Measurements from ENCODE around the gene COL9A3.

Gene COL9A3

DNA sequence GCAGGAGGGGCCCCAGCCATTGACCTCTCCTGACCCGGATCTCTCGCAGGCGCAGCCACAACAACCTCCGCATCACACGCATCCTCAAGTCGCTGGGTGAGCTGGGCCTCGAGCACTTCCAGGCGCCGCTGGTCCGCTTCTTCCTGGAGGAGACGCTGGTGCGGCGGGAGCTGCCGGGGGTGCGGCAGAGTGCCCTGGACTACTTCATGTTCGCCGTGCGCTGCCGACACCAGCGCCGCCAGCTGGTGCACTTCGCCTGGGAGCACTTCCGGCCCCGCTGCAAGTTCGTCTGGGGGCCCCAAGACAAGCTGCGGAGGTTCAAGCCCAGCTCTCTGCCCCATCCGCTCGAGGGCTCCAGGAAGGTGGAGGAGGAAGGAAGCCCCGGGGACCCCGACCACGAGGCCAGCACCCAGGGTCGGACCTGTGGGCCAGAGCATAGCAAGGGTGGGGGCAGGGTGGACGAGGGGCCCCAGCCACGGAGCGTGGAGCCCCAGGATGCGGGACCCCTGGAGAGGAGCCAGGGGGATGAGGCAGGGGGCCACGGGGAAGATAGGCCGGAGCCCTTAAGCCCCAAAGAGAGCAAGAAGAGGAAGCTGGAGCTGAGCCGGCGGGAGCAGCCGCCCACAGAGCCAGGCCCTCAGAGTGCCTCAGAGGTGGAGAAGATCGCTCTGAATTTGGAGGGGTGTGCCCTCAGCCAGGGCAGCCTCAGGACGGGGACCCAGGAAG, 4.5 kb upstream of the COL9A3 start:
- DNase-seq: no peak

DNA sequence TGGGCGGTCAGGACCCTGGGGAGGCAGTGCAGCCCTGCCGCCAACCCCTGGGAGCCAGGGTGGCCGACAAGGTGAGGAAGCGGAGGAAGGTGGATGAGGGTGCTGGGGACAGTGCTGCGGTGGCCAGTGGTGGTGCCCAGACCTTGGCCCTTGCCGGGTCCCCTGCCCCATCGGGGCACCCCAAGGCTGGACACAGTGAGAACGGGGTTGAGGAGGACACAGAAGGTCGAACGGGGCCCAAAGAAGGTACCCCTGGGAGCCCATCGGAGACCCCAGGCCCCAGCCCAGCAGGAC, 4.0 kb upstream of the COL9A3 start:
- no peak for DNase-seq

- no peak for DNase-seq
Observed at GRCh38 chr20:62813588-62813987, 3.3 kb upstream of the COL9A3 start.

GRCh38 chr20:62814060-62814708, 2.7 kb upstream of the COL9A3 start:
- DNase-seq: no peak

DNA sequence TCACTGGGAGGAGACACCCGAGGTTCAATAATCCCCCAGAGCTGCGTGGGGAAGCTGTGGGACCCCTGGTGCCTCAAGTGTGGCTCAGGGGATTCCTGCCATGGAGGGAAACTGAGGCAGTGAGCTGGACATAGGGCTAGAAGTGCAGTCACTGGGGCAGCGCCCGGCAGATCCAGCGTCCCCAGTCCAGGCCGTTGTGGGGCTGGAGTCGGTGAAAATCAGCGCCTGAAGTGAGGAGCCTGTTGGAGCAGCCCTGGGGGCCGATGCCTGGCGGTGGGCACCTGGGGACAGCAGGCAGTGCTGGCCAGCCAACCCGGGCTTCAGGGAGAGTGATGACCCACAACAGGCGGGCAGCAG, 2.2 kb upstream of the COL9A3 start:
- DNase-seq: no peak

DNA sequence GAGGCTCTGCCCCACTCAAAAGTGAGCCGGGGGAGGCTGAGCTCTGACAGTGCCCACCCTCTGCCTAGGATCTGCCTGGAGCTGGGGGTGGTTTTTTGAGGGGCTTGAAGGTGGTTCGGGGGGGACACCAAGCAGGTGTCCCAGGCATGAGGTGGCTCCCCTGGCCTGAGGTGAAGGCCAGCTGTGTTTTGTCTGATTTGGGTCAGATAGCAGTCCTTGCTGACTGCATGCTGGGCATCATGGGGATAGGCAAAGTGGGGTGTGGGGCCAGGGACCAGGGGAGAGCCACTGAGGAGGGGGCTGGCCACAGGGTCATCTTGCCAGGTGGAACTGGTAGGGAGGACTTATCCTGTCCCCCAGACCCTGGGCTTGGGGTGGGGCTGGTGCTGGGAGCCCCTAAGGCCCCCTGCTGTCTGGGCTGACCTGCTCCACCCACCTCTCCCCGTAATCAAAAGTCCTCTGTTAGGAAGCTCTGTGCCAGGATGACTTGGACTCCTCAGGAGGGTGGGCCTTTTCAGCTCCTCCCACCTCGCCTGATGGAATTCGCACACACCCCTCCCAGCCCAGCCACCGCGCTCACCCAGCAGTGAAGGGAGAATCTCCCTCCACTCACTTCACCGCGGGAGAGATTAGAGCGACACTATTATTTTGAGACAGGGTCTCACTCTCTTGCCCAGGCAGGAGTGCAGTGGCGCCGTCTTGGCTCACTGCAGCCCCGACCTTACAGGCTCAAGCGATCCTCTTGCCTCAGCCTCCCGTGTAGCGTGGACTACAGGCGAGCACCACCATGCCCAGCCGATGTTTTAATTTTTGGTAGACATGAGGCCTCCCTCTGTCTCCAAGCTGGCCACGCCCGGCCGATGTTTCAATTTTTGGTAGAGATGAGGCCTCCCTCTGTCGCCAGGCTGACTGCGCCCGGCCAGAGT, 1.5 kb upstream of the COL9A3 start:
- no peak for DNase-seq

DNA sequence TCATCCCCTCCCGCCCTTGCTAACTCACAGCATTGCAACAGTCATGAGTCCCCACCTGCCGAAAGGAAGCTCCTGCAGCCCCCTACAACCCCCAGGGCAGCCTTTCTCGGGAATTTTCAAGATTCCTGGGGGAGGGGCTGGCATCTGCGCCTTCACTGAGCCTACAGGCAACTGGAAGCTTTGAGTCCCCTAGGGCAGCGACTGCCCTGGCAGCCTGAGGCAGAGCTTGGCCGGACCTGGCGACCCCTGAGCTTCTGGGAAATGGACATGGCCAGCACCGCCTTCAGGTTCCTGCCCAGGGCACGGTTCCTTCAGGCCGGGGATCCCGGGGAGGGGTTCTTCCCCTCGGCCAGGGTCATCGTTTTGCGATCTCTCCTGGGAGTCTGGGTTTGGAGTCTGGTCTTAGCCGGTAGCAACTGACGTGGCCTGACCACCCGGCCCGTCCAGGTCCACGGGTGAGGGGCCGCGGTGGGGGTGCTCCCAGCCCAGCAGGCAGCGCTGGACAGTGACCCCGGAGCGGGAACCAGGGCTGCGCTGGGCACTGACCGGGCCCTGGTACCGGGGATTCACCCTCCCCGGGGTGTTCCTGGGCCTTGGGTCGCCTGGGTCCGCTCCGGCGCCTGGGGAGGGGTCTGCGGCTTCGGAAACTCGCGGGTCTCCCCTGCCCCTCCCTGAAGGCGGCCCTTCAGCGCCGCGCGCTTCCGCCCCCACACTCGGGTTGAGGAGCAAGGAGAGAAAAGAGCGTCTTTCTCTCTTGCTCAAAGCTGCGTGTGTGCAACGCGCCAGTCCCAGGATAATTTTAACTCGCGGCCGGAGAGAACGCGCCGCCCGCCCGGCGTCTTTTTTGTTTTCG, 593 bp upstream of the COL9A3 start:
- DNase-seq: no peak

DNA sequence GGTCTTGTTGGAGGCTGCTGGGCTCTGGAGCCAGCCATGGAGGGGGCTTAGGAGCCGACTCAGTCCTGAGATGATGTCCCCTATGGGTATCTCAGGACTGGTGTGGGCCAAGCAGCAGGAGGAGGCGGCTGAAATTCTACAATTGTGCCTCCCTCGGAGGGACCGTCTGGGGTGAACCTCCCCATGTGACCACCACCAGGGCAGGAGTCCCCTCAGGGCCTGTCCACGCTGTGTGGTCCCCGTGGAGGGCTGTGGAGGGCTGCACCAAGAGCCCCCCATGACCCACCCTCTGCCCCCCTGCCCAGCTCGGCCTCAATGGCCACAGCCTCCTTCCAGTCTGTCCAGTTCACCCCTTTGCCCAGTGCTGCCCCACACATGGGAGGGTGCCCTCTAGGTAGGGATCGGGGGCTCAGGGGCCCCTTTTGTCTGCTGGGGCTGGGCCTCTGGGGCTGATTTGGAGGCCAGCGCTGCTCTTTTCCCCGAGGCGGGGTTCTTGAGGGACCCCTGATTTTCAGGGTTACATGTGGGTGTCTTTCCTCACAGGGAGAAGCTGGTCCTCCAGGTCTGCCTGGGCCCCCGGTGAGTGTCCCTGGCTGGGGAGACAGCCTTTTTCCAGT, 1.2 kb downstream of the COL9A3 start:
- no peak for DNase-seq

DNA sequence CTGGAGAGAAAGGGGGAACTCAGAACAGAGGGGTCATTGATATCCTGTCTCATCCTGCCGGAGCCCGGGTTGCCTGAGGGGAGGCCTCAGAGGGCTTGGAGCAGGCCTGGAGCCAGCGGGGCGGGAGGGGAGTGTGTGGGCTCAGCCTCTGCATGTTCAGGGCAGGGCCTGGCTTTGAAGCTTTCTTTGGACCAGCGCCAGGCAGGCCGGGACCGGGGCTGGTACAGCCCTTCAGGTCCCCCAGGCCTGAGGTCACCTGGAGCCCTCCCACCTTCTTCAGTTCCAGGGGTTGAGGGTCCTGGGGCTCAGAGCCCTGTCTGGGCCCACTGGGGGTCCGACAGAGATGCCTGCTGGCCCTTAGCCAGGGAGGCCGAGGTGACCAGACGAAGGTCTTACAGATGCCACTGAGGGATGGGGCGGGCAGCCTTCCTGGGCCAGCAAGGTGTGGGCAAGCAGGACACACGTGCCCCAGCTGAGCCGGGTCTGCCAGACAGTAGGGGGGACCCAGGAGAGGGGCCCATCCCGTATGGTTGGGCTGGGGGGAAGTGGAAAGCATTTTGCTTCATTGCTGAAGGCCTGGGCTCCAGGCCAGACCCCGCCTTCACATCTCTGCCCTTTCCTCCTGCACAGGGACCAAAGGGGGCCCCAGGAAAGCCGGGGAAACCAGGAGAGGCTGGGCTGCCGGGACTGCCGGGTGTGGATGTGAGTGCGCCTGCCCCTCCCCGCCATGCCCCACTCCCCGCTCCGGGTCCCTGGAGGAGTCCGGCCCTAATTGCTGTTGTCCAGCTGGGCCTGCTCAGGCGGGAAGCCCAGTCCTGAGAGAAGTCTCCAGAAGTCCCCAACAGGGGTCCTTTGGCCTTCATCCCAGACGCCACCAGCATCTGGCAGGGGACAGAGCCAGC, 2.0 kb downstream of the COL9A3 start:
- DNase-seq: no peak

DNA sequence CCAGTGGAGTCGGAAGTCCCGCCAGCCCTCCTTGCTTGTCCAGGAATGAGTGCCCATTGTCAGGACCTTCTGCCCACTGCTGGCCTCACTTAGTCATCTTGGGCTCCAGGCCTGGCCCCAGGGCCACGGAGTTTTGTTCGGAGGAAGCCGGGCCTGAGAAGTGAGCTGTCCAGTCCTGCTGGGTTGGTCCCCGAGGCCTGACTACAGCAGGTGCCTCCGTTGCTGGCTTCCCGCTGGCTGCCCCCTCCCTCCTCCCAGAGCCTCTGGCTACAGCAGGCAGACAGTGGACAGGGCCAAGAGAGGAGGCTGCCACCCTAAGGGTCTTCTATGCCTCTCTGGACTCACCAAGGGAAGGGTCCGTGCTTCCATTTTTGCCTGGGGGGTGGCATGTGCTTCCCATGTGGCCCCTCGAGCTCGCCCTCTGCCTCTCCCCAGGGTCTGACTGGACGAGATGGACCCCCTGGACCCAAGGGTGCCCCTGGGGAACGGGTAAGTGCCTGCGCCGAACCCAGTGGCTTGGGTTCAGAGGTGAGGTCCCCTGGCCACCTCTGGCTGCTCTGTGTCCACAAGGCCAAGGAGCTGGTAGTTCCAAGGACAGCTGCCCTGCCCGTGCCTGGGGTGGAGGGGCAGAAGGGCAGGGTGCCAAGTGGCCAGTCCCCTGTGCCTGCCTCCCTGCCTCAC, 2.8 kb downstream of the COL9A3 start:
- no peak for DNase-seq

DNA sequence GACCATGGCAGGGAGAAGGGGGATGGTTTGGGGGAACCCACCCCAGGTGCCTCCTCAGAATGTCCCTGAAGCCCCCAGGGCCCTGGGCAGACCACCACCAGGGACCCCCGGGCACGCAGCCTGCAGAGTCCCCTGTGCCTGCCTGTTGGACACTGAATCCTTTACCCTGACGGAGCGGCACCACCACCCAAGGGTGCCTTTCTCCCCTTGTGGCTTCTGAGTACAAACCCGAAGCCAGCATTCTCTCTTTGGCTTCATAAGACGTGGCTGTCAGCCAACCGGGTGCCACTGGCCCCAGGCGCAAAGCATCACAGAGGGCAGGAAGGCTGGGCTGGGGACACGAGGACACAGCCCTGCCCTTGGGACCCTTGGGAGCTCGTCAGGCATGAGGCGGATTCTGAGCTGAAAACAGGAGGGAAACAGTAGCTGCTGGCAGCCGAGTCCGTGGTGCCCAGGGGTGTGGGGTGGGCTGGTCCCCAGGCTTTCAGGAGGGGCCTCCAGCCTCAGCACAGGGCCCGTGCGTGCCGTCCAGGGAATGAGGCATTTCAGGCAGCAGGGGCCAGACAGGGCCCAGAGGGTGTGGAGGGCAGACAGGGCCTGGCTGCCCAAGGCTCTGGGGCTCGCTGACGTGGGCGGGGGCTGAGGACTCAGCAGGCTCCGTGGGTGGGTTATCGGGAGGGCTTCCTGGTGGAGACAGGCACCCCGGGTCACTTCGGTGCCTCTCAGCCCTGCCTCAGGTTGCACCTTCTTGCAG, 3.5 kb downstream of the COL9A3 start:
- DNase-seq: no peak

- no peak for DNase-seq
Observed at GRCh38 chr20:62820962-62821725, 4.3 kb downstream of the COL9A3 start.

DNA sequence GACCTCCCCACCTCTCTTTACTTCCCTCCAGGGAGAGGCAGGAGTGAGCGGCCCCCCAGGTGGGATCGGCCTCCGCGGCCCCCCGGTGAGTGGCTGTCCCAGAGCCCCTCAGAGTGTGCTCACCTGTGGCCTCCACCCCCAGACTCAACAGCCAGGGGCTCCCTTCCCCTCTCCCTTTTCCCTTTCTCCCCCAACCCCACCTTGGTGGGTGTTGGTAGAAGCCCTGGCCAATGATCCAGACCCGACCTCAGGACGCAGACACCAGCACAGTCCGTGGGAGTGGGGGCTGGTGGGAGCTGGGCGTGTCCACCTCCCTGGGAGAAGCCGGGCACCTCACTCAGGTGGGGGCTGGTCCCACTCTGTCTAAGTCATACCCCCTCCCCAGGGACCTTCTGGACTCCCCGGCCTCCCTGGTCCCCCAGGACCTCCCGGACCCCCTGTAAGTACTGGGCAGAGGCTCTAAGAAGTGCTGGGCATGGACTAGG, 4.9 kb downstream of the COL9A3 start:
- no peak for DNase-seq

DNA sequence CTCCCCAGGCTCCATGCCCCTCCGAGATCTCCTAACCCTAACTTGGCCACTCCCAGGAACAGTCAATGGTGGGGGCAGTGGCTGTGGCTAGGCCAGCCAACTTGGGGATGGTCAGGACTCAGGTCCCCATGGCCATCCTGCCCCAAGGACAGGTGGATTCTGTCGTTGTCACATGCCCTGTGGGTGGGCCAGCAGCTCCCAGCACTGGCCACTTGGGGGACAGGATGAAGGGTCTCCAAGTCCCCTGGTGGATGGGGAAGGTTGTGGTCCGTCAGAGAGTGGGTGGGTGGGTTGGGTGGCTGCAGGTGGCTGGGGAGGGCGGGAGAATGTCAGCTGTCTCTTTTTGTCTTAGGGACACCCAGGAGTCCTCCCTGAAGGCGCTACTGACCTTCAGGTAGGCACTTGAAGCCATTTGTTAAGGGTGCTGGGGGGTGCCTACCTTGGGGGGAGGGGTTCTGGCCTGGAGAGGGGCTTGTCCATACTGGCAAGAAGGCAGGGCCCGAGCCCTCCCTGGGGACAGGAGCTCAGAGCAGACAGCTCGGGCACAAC, 5.5 kb downstream of the COL9A3 start:
- no peak for DNase-seq

DNA sequence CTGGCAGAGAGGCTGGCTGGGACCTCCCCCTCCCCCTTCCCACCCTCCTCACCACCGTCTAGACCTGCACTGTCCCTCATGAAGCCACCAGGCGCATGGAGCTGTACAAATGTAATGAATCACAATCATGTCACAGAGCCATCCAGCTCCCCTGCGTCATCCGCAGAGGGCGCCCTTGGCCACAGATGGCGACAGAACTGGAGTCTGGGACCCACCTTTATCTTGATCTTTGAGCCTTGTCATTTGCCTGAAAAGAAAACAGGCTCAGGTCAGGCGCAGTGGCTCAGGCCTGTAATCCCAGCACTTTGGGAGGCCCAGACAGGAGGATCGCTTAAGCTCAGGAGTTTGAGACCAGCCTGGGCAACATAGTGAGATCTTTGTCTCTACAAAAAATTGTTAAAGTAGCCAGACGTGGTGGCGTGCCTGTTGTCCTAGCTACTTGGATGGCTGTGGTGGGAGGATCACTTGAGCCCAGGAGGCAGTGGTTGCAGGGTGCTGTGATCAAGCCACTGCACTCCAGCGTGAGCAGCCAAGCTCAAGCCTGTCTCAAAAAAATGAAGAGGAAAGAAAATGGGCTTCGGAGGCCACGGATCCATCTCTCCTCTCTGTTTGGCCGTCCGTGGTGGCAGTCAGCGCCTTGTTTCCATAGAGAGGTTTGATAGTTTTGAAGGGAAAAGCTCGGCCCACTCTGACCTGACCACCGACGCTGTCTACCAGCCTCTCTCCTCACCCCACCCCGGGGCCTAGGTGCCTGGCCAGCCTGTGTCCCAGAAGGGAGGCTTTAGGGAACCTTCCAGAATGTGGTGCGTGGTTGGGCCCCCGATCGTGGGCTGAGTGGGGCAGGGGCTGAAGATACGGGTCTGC, 6.2 kb downstream of the COL9A3 start:
- no peak for DNase-seq

GRCh38 chr20:62823688-62824475, 7.0 kb downstream of the COL9A3 start:
- DNase-seq: no peak
